ENCODE measurements around the gene GCKR.

The GCKR gene

GRCh38 chr2:27489118-27489497, 7.5 kb upstream of the GCKR start:
- Histone ChIP-seq H3K36me3 (ENCODE audit: control insufficient read depth in 1 of 2, insufficient read depth in 2 of 2, low read depth in 1 of 2, low read length in 2 of 2) (peaks cover 6 to 35% of the 10 kb centered on the region in 2 experiments), H3K4me1 (ENCODE audit: control insufficient read depth, insufficient read depth, low read depth, low read length) (peaks cover 9% of the 10 kb centered on the region), H3K4ac (ENCODE audit: low read depth in 1 of 2, low read length in 2 of 2) (no peak overlapping the region), H2BK12ac (ENCODE audit: low read length in 2 of 2) (no peak overlapping the region), H3K4me2 (ENCODE audit: low read length, poor library complexity, severe bottlenecking) (peak overlapping the region; percentile 97), H3K27ac (ENCODE audit: low read length, poor library complexity, severe bottlenecking) (no peak overlapping the region), H3K27me3 (ENCODE audit: control insufficient read depth in 1 of 2, insufficient read depth in 1 of 2, low read length in 2 of 2) (no peaks in the 10 kb centered on the region), H2BK120ac (ENCODE audit: low read depth, low read length) (no peak overlapping the region), H3K9ac (ENCODE audit: low read length) (peak overlapping the region; percentile 86), H4K8ac (ENCODE audit: low read length) (peak overlapping the region; percentile 66), H2AFZ (ENCODE audit: low read depth, low read length) (peak overlapping the region; percentile 91), H3K14ac (ENCODE audit: low read length in 2 of 2) (peak overlapping the region in 1 of 2 experiments; percentile 73), H3K23ac (ENCODE audit: low read length in 2 of 2) (no peak overlapping the region), H3K9me3 (ENCODE audit: control insufficient read depth, low read length) (no peaks in the 10 kb centered on the region), H4K91ac (ENCODE audit: low read length) (peak overlapping the region; percentile 62), H3K79me1 (replicated peaks; ENCODE audit: low read length, poor library complexity, severe bottlenecking) (peaks cover 25% of the 10 kb centered on the region), H2BK15ac (ENCODE audit: low read depth, poor library complexity, severe bottlenecking) (no peak overlapping the region), H3K4me3 (ENCODE audit: insufficient read depth in 1 of 2, low read depth in 1 of 2, low read length in 2 of 2) (peak overlapping the region; percentile 81 to 94), H2BK5ac (ENCODE audit: low read depth, low read length, poor library complexity, severe bottlenecking) (no peak overlapping the region), H2AK5ac (ENCODE audit: low read length, severe bottlenecking) (no peak overlapping the region), H3K18ac (ENCODE audit: low read depth in 1 of 2, low read length in 2 of 2) (peak overlapping the region; percentile 64 to 79)
- WGBS, result 11% methylated on average over 9 of the region's 11 CpGs
- peak; percentile 51 for DNase-seq

- H3K36me3 ChIP-seq (ENCODE audit: control insufficient read depth in 1 of 2, insufficient read depth in 2 of 2, low read depth in 1 of 2, low read length in 2 of 2), result peaks cover 4 to 32% of the 10 kb centered on the region in 2 experiments
- no peak within 1 kb of the TSS for H3K27ac ChIP-seq (ENCODE audit: low read length, poor library complexity, severe bottlenecking)
- H3K9me3 ChIP-seq (ENCODE audit: control insufficient read depth, low read length), result no peaks in the 10 kb centered on the region
- H3K79me1 ChIP-seq (replicated peaks; ENCODE audit: low read length, poor library complexity, severe bottlenecking), result peaks cover 28% of the 10 kb centered on the region
- H3K9ac ChIP-seq (ENCODE audit: low read length), result peak within 1 kb of the TSS; percentile 86
- DNase-seq, result peak; percentile 98
- H3K4ac ChIP-seq (ENCODE audit: low read depth in 1 of 2, low read length in 2 of 2), result no peak within 1 kb of the TSS
- peak within 1 kb of the TSS in 1 of 2 experiments; percentile 73 for H3K14ac ChIP-seq (ENCODE audit: low read length in 2 of 2)
- H2AFZ ChIP-seq (ENCODE audit: low read depth, low read length), result peak within 1 kb of the TSS; percentile 91
- peak within 1 kb of the TSS; percentile 97 for H3K4me2 ChIP-seq (ENCODE audit: low read length, poor library complexity, severe bottlenecking)
- H2BK120ac ChIP-seq (ENCODE audit: low read depth, low read length), result no peak within 1 kb of the TSS
- H3K18ac ChIP-seq (ENCODE audit: low read depth in 1 of 2, low read length in 2 of 2), result peak within 1 kb of the TSS; percentile 64 to 79
- WGBS, result 9% methylated on average over 39 of the region's 43 CpGs
- no peak within 1 kb of the TSS for H2BK12ac ChIP-seq (ENCODE audit: low read length in 2 of 2)
- no peak within 1 kb of the TSS for H3K23ac ChIP-seq (ENCODE audit: low read length in 2 of 2)
- peak within 1 kb of the TSS; percentile 81 to 94 for H3K4me3 ChIP-seq (ENCODE audit: insufficient read depth in 1 of 2, low read depth in 1 of 2, low read length in 2 of 2)
- H2AK5ac ChIP-seq (ENCODE audit: low read length, severe bottlenecking), result no peak within 1 kb of the TSS
- H2BK15ac ChIP-seq (ENCODE audit: low read depth, poor library complexity, severe bottlenecking), result no peak within 1 kb of the TSS
- H3K4me1 ChIP-seq (ENCODE audit: control insufficient read depth, insufficient read depth, low read depth, low read length), result peaks cover 15% of the 10 kb centered on the region
- H2BK5ac ChIP-seq (ENCODE audit: low read depth, low read length, poor library complexity, severe bottlenecking), result no peak within 1 kb of the TSS
- no peaks in the 10 kb centered on the region for H3K27me3 ChIP-seq (ENCODE audit: control insufficient read depth in 1 of 2, insufficient read depth in 1 of 2, low read length in 2 of 2)
- H4K8ac ChIP-seq (ENCODE audit: low read length), result peak within 1 kb of the TSS; percentile 66
- peak within 1 kb of the TSS; percentile 62 for H4K91ac ChIP-seq (ENCODE audit: low read length)
Measured at GRCh38 chr2:27489498-27490397, 6.9 kb upstream of the GCKR start, which contains the start of gene IFT172. IFT172 (minus strand) TSS chr2:27489743; CDS start chr2:27489653, 90 bp downstream.

GRCh38 chr2:27492557-27492956, 4.1 kb upstream of the GCKR start:
- Histone ChIP-seq H3K36me3 (ENCODE audit: control insufficient read depth in 1 of 2, insufficient read depth in 2 of 2, low read depth in 1 of 2, low read length in 2 of 2) (peaks cover 4 to 22% of the 10 kb centered on the region in 2 experiments), H2BK120ac (ENCODE audit: low read depth, low read length) (no peak overlapping the region), H3K9me3 (ENCODE audit: control insufficient read depth, low read length) (no peaks in the 10 kb centered on the region), H4K91ac (ENCODE audit: low read length) (no peak overlapping the region), H2BK15ac (ENCODE audit: low read depth, poor library complexity, severe bottlenecking) (no peak overlapping the region), H3K4me3 (ENCODE audit: insufficient read depth in 1 of 2, low read depth in 1 of 2, low read length in 2 of 2) (no peak overlapping the region), H2AFZ (ENCODE audit: low read depth, low read length) (no peak overlapping the region), H3K9ac (ENCODE audit: low read length) (no peak overlapping the region), H2AK5ac (ENCODE audit: low read length, severe bottlenecking) (no peak overlapping the region), H4K8ac (ENCODE audit: low read length) (no peak overlapping the region), H2BK12ac (ENCODE audit: low read length in 2 of 2) (no peak overlapping the region), H3K23ac (ENCODE audit: low read length in 2 of 2) (no peak overlapping the region), H3K18ac (ENCODE audit: low read depth in 1 of 2, low read length in 2 of 2) (no peak overlapping the region), H3K27me3 (ENCODE audit: control insufficient read depth in 1 of 2, insufficient read depth in 1 of 2, low read length in 2 of 2) (peaks cover 0 to 14% of the 10 kb centered on the region in 2 experiments), H2BK5ac (ENCODE audit: low read depth, low read length, poor library complexity, severe bottlenecking) (no peak overlapping the region), H3K27ac (ENCODE audit: low read length, poor library complexity, severe bottlenecking) (no peak overlapping the region), H3K4ac (ENCODE audit: low read depth in 1 of 2, low read length in 2 of 2) (no peak overlapping the region), H3K4me1 (ENCODE audit: control insufficient read depth, insufficient read depth, low read depth, low read length) (peaks cover 18% of the 10 kb centered on the region), H3K14ac (ENCODE audit: low read length in 2 of 2) (no peak overlapping the region), H3K79me1 (replicated peaks; ENCODE audit: low read length, poor library complexity, severe bottlenecking) (peaks cover 17% of the 10 kb centered on the region), H3K4me2 (ENCODE audit: low read length, poor library complexity, severe bottlenecking) (no peak overlapping the region)
- DNase-seq, result no peak
- WGBS, result 93% methylated on average over 3 of the region's 4 CpGs

- H3K79me1 ChIP-seq (replicated peaks; ENCODE audit: low read length, poor library complexity, severe bottlenecking), result peaks cover 11% of the 10 kb centered on the region
- H2BK120ac ChIP-seq (ENCODE audit: low read depth, low read length), result no peak overlapping the region
- H3K27me3 ChIP-seq (ENCODE audit: control insufficient read depth in 1 of 2, insufficient read depth in 1 of 2, low read length in 2 of 2), result peaks cover 0 to 22% of the 10 kb centered on the region in 2 experiments
- H3K23ac ChIP-seq (ENCODE audit: low read length in 2 of 2), result no peak overlapping the region
- no peak overlapping the region for H2AFZ ChIP-seq (ENCODE audit: low read depth, low read length)
- peak overlapping the region in 1 of 2 experiments; percentile 54 for H3K18ac ChIP-seq (ENCODE audit: low read depth in 1 of 2, low read length in 2 of 2)
- peak overlapping the region in 1 of 2 experiments; percentile 88 for H3K4me3 ChIP-seq (ENCODE audit: insufficient read depth in 1 of 2, low read depth in 1 of 2, low read length in 2 of 2)
- DNase-seq, result no peak
- no peak overlapping the region for H4K8ac ChIP-seq (ENCODE audit: low read length)
- no peaks in the 10 kb centered on the region for H3K9me3 ChIP-seq (ENCODE audit: control insufficient read depth, low read length)
- no peak overlapping the region for H4K91ac ChIP-seq (ENCODE audit: low read length)
- H2BK12ac ChIP-seq (ENCODE audit: low read length in 2 of 2), result no peak overlapping the region
- H3K36me3 ChIP-seq (ENCODE audit: control insufficient read depth in 1 of 2, insufficient read depth in 2 of 2, low read depth in 1 of 2, low read length in 2 of 2), result peaks cover 4 to 22% of the 10 kb centered on the region in 2 experiments
- 90% methylated on average over 11 of the region's 13 CpGs for WGBS
- no peak overlapping the region for H3K14ac ChIP-seq (ENCODE audit: low read length in 2 of 2)
- H3K4me2 ChIP-seq (ENCODE audit: low read length, poor library complexity, severe bottlenecking), result no peak overlapping the region
- no peak overlapping the region for H2AK5ac ChIP-seq (ENCODE audit: low read length, severe bottlenecking)
- H3K4me1 ChIP-seq (ENCODE audit: control insufficient read depth, insufficient read depth, low read depth, low read length), result peaks cover 18% of the 10 kb centered on the region
- peak overlapping the region; percentile 91 for H3K9ac ChIP-seq (ENCODE audit: low read length)
- no peak overlapping the region for H2BK15ac ChIP-seq (ENCODE audit: low read depth, poor library complexity, severe bottlenecking)
- no peak overlapping the region for H3K27ac ChIP-seq (ENCODE audit: low read length, poor library complexity, severe bottlenecking)
- no peak overlapping the region for H3K4ac ChIP-seq (ENCODE audit: low read depth in 1 of 2, low read length in 2 of 2)
- H2BK5ac ChIP-seq (ENCODE audit: low read depth, low read length, poor library complexity, severe bottlenecking), result no peak overlapping the region
Measured at GRCh38 chr2:27493948-27494283, 2.7 kb upstream of the GCKR start.
